ENCODE results near the gene UBE4A.
A peak's percentile ranks its signal among the peaks of the same experiment; 100 is the strongest.

The UBE4A gene

GRCh38 chr11:118339281-118339961 lies 20.0 kb upstream of the UBE4A start:
- H3K4me2 ChIP-seq: peak overlapping the region in 9 of 11 experiments; percentile 26 to 62 (median 51); a peak in 13 of 22 replicates
- no peaks in the 10 kb centered on the region for H3K9me3 ChIP-seq (replicated peaks in 1 of 11)
- H3K4me1 ChIP-seq: peaks cover 7 to 12% (median 9%) of the 10 kb centered on the region in 10 experiments; a peak in 18 of 20 replicates
- TF ChIP-seq Cebpa-rat (IDR thresholded peaks at IDR 0.05): no peak
- H3K36me3 ChIP-seq: no peaks in the 10 kb centered on the region
- no peak overlapping the region for H3K27ac ChIP-seq
- no peak overlapping the region for H3K4me3 ChIP-seq
- no peak overlapping the region for H3K9ac ChIP-seq
- no peaks in the 10 kb centered on the region for H3K27me3 ChIP-seq
- H4K20me1 ChIP-seq: no peaks in the 10 kb centered on the region

GRCh38 chr11:118340449-118340848 lies 19.0 kb upstream of the UBE4A start:
- Histone ChIP-seq H3K9me3 (replicated peaks in 1 of 11) (no peaks in the 10 kb centered on the region), H3K4me3 (no peak overlapping the region), H3K4me1 (peaks cover 7 to 12% (median 9%) of the 10 kb centered on the region in 10 experiments; a peak in 18 of 20 replicates), H3K27me3 (no peaks in the 10 kb centered on the region), H3K4me2 (no peak overlapping the region), H3K9ac (no peak overlapping the region), H3K36me3 (no peaks in the 10 kb centered on the region), H4K20me1 (no peaks in the 10 kb centered on the region), H3K27ac (no peak overlapping the region)
- TF ChIP-seq Cebpa-rat (IDR thresholded peaks at IDR 0.05): no peak

DNA sequence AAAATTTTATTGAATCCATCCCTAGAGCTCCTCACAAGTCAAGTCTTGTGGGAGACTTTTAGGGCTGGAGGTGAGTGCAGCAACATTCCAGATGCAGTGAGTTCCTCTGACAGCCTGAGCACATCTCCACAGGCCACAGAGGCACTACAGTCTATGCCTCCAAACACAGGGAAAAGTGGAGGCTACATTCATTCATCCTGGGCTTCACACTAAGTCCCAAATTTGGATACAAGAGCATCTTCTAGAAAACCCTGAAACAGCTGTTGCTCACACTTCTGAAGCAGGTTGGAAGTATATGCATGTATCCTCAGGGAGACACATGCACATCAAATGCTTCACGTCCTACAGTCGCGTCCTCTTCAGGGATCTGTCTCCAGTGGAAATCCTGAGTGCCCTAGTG lies 18.1 kb upstream of the UBE4A start:
- Histone ChIP-seq H4K20me1 (no peaks in the 10 kb centered on the region), H3K4me3 (no peak overlapping the region), H3K9ac (no peak overlapping the region), H3K27me3 (no peaks in the 10 kb centered on the region), H3K4me1 (peaks cover 7 to 12% (median 9%) of the 10 kb centered on the region in 10 experiments; a peak in 18 of 20 replicates), H3K27ac (no peak overlapping the region), H3K9me3 (replicated peaks in 1 of 11) (no peaks in the 10 kb centered on the region), H3K36me3 (no peaks in the 10 kb centered on the region), H3K4me2 (no peak overlapping the region)
- no peak for TF ChIP-seq Cebpa-rat (IDR thresholded peaks at IDR 0.05)

DNA sequence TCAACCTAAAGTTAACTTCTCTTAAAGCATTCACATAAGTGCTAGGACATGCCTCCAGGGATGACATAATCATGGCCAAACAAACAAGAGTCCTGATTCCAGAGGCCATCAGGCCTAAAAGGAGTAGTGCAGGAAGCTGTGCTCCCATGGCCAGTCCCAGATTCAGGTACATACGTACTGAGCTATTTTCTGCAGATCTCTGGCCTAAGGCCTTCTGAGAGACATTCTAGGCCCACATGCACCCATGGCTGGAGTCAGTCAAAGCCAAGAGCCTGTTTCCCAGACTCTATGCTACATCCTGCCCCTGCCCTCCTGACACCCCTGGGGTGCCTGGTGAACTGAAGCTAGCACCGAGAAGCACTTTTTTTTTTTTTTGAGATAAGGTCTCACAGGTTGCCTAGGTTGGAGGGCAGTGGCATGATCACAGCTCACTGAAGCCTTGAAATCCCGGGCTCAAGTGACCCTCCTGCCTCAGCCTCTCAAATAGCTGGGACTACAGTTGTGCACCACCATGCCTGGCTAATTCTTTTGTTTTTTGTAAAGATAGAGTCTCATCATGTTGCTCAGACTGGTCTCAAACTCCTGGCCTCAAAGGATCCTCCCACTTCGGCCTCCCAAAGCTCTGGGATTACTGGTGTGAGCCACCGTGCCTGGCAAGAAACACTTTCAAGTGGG lies 17.4 kb upstream of the UBE4A start:
- H3K36me3 ChIP-seq: no peaks in the 10 kb centered on the region
- TF ChIP-seq Cebpa-rat (IDR thresholded peaks at IDR 0.05): no peak
- H3K4me1 ChIP-seq: peaks cover 7 to 12% (median 9%) of the 10 kb centered on the region in 10 experiments; a peak in 18 of 20 replicates
- no peaks in the 10 kb centered on the region for H3K9me3 ChIP-seq (replicated peaks in 1 of 11)
- no peak overlapping the region for H3K4me3 ChIP-seq
- H3K4me2 ChIP-seq: no peak overlapping the region
- no peaks in the 10 kb centered on the region for H3K27me3 ChIP-seq
- H3K9ac ChIP-seq: no peak overlapping the region
- no peaks in the 10 kb centered on the region for H4K20me1 ChIP-seq
- H3K27ac ChIP-seq: no peak overlapping the region

DNA sequence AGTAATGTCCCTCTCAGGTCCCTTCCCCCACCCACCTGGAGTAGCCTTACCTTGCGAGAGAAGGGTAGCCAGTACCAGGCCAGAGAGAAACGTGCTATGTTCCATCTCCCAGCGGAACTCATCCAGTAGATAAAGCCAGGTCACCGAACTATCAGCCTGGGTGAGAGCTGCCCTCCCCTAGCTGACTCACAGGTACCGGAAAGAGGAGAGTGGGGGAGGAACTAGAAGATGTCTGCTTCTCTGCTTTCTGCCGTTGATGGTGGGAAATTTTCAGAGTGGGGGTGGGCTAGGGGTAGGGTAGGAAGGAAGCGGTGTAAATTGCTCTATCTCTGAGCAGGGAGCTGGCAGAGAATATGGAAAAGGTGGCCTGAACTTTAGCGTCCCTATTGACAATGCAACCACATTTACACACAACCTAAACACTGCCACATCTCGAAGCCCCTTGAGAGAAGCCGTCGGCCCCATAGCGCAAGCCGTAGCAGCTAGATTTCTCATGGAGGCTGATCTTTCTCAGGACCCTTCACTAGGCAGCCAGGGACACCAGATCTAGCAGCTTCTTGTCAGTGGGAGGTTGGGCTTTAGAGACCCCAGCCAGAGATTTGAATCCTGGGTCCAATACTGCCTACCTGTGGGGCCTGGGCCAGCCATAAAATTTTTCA lies 16.8 kb upstream of the UBE4A start, which contains the start of gene CD3D:
Gene CD3D, minus strand, starts transcription at position 203 of the 659 bp plus-strand sequence. Its CDS starts 98 bp downstream, at position 105.
- H3K4me1 ChIP-seq: peaks cover 7 to 12% (median 9%) of the 10 kb centered on the region in 10 experiments; a peak in 18 of 20 replicates
- no peaks in the 10 kb centered on the region for H3K27me3 ChIP-seq
- no peaks in the 10 kb centered on the region for H4K20me1 ChIP-seq
- H3K4me2 ChIP-seq: no peak within 1 kb of the TSS
- no peak within 1 kb of the TSS for H3K9ac ChIP-seq
- no peak within 1 kb of the TSS for H3K27ac ChIP-seq
- H3K4me3 ChIP-seq: no peak within 1 kb of the TSS
- TF ChIP-seq Cebpa-rat (IDR thresholded peaks at IDR 0.05): no peak
- no peaks in the 10 kb centered on the region for H3K9me3 ChIP-seq (replicated peaks in 1 of 11)
- H3K36me3 ChIP-seq: no peaks in the 10 kb centered on the region

- Histone ChIP-seq H3K4me2 (no peak overlapping the region), H4K20me1 (no peaks in the 10 kb centered on the region), H3K4me3 (no peak overlapping the region), H3K9me3 (replicated peaks in 1 of 11) (no peaks in the 10 kb centered on the region), H3K9ac (no peak overlapping the region), H3K4me1 (peaks cover 7 to 11% (median 8%) of the 10 kb centered on the region in 10 experiments; a peak in 18 of 20 replicates), H3K27me3 (no peaks in the 10 kb centered on the region), H3K27ac (no peak overlapping the region), H3K36me3 (no peaks in the 10 kb centered on the region)
- no peak for TF ChIP-seq Cebpa-rat (IDR thresholded peaks at IDR 0.05)
Observed at GRCh38 chr11:118343248-118343647, 16.2 kb upstream of the UBE4A start.

GRCh38 chr11:118343981-118344515 lies 15.4 kb upstream of the UBE4A start, which contains the start of gene CD3G:
TSS of gene CD3G (plus strand) at chr11:118344344. CDS start at chr11:118344424, 80 bp downstream.
- Histone ChIP-seq H3K4me2 (no peak within 1 kb of the TSS), H3K9me3 (replicated peaks in 1 of 11) (no peaks in the 10 kb centered on the region), H3K4me1 (peaks cover 0 to 3% (median under 1%) of the 10 kb centered on the region in 10 experiments; a peak in 7 of 20 replicates), H3K36me3 (no peaks in the 10 kb centered on the region), H4K20me1 (no peaks in the 10 kb centered on the region), H3K27ac (no peak within 1 kb of the TSS), H3K27me3 (no peaks in the 10 kb centered on the region), H3K9ac (no peak within 1 kb of the TSS), H3K4me3 (no peak within 1 kb of the TSS)
- TF ChIP-seq Cebpa-rat (IDR thresholded peaks at IDR 0.05): no peak

GRCh38 chr11:118349475-118349874 lies 9.9 kb upstream of the UBE4A start:
- H3K36me3 ChIP-seq: no peaks in the 10 kb centered on the region
- 0 out of 20 replicates have a peak, but pooled peaks cover 0 to 5% (median 0%) of the 10 kb centered on the region in 10 experiments for H3K4me1 ChIP-seq
- TF ChIP-seq Cebpa-rat (IDR thresholded peaks at IDR 0.05): no peak
- no peak overlapping the region for H3K27ac ChIP-seq
- no peak overlapping the region for H3K4me2 ChIP-seq
- no peak overlapping the region for H3K9ac ChIP-seq
- H3K4me3 ChIP-seq: no peak overlapping the region
- no peaks in the 10 kb centered on the region for H3K27me3 ChIP-seq
- no peaks in the 10 kb centered on the region for H4K20me1 ChIP-seq
- H3K9me3 ChIP-seq (replicated peaks in 1 of 11): no peaks in the 10 kb centered on the region
